ENCODE measurements around the gene PCDH8.
A peak's percentile ranks its signal among the peaks of the same experiment; 100 is the strongest.

PCDH8 gene

DNA sequence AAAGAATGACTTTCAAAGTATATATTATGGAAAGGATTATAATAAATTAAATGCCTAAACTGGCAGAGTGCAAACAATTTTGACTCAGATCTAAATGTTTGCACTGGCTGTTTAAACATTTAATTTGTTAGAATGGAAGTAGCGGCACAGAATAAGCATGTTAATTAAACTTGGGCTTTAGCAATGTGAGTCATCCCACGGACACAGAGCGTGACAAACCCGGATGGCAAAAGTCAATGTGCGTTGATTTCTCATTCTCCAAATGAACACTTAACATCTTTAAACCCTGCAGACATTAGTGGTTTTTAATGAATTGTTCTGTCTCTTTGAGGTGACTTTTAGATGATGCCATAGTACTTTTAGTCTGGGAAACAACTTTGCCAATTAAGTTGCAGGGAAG lies 38.4 kb downstream of the PCDH8 start:
- DNase-seq: no peak

DNA sequence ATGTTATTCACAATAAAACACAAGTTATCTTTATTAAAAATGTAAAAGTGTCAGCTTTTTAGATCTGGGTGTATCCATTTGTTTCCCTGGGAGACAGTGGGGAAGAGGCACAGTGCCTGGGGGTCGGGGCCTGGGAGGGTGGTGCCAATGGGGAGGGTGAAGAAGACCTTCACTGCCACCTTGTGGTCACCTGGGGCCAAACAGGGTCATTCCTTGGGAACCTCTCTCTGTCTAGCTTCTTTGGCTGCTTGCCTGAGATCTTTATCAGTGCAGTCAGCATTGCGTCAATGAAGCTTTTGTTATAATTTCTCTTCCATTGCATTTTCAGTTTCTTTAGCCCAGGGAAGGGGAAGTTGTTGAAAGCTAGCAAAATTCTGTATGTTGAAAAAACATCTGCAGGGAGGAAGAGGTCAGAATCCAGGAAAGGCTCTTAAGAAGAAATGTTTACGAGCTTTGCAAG lies 39.1 kb downstream of the PCDH8 start:
- DNase-seq: peak; percentile 89

DNA sequence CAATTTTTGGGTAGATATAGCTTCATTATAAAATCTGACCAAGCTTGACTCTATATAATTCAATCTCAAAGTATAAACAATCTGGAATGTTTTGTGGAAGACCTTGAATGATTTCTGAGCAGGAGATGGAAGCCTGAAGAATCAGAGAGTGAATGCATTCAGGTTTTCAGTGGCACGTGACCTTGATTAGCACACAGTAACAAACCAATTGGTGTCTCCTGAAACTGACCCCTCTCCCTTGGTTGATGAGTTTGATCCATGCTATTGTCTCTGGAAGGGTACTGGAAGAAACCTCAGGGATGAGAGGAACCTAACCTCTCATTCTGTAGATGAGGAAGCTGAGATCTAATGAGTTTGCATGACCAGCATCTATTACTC lies 39.6 kb downstream of the PCDH8 start:
- DNase-seq: no peak

DNA sequence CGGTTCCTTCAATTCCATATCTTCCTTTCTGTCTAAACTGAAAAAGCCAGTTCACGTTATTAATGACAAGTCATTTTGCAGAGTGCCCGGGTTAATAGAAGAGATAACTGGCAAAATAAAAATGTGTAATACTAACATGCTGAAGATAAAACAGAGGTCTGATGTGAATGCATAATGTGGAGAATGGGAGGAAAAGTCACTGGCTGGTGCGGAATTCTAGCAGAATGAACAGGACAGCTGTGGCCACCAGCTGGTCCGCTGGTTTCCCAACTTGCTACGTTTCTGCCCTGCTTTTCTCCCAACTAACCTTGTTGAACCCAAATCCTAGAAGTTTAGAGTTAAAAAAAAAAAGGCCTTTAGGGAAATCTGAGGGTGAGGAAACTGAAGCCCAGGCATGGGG lies 42.4 kb downstream of the PCDH8 start:
- DNase-seq: no peak

DNA sequence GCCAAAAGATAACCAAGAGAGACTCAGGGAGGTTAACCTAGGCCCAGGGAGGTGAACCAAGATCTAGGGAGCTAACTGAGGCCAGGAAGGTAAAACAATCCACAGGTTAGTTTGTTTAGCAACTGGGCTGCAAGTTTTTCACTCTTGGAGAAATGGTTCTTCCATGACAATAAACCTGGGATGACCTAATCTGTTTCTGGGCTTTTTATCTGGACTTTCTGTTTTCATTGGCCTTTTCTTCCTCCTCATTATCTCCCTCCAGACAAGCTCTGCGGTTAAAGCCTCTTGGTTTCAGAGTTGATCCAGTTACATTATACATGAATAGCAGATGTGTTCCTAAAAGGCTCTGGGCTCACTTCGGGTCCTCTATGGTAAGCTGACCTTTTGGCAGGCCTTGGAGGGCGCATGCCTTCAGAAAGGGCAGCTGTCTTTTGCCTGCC lies 44.2 kb downstream of the PCDH8 start:
- DNase-seq: no peak

DNA sequence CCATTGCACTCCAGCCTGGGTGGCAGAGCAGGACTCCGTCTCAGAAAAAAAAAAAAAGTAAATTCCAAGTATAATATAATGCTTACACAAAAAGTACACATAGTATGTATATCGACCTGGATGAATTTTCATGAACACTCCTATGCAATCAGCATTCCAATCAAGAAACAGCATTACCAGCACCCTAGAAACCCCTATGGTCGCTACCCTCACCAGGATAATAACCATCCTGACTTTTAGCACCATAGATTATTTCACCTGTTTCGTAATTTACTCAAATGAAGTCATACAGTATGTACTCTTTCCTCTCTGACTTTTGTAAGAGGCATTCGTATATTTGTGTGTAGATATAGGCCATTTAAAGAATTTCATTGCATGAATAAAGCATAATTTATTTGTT lies 47.6 kb downstream of the PCDH8 start:
- DNase-seq: no peak

DNA sequence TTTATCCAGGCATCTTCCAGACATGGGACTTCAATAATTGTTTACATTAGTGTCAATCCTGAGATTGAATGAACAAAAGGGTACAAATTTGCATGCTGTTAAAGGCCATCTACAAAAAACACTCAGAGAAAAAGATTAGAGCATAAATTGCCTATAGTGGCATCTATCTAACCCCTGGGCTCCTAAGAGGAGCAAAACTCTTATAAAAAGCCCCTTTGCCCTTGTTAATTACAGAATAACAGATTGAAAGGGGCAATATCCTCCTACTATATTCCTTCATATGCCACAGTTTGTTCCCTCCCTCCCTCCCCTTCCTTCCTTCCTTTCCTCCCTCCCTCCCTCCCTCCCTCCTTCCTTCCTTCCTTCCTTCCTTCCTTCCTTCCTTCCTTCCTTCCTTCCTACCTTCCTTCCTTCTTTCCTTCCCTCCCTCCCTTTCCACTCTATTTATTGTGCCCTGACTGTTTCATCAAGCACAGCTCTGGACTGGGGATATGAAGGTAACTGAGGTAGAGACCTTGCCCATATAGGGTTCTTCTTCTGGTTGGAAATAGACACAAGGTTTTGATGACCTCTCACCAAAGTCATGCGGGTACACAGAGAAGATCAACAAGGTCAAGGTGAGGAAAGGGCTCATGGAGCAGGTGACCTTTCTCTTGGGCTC lies 49.5 kb downstream of the PCDH8 start:
- DNase-seq: no peak

DNA sequence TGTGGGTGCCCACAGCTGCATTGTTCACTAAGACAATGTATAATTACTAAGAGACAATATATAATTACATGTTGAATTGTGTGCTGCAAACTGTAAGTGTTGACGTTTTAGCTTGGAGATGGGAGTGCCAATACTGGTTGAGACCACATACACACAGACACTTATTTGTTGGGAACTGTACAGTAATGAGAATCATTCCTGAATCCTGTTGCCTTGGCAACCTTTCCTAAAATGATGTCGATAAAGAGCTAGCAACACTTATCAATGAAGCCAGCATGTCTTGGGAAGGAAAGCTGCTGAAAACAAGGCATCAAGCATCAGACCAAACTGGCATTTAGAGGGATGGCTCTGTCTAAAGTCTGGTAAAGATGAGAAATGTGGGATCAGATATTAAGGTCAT lies 51.3 kb downstream of the PCDH8 start:
- DNase-seq: no peak

DNA sequence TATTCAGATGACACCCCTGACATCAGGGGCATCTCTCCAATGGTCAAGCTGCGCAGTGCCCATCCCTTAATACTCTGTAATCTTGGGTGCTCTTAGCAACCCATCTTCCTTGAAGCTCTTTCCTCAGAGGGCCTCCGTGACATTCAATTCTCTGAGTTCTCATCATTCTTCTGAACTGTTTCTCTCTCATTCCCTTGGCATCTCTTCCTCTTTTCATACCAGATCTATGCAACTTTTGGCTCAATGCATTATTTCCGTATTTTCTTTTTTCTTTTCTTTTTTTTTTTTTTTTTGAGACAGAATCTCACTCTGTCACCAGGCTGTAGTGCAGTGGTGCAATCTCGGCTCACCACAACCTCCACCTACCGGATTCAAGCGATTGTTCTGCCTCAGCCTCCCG lies 53.9 kb downstream of the PCDH8 start:
- DNase-seq: no peak

DNA sequence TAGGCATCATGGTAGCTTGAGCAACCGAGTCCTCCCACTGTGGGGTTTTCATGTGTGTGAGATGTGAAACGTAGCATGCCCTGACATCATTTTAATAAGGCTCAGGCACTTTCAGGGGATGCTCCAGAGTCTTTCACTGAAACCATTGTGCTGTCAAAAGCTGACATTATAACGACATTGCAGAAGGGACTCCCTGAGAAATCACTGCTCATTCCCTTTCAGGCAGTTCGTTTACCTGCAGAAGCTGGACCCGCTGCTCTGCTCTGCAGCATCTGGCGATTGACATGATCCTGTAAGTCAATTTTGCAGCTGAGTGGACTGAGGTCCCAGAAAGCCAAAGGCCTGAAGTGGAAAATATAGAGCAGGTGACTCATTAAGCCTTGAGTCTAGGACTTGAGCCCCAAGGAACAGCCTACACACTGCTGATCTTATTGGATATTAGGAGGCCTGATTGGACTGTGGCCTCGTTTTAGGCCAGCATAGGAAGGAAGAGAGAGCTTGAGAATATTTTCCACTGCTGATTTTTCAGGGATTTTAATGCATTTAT lies 54.9 kb downstream of the PCDH8 start:
- no peak for DNase-seq
